Hepatic stellate cell (primary cell): ENCODE results near the gene STMND1.
A peak's percentile ranks its signal among the peaks of the same experiment; 100 is the strongest.
"Not testable (repeated sequence)": the region's sequence is repeated elsewhere in the genome, so short reads cannot be mapped to it uniquely, and the experiment has no call there.

Experiments used
- DNase-seq: peaks from one replicate; pipeline ENCODE4 v3.0.0; 2011; ENCODE audit warnings: low spot score

The STMND1 gene

DNA sequence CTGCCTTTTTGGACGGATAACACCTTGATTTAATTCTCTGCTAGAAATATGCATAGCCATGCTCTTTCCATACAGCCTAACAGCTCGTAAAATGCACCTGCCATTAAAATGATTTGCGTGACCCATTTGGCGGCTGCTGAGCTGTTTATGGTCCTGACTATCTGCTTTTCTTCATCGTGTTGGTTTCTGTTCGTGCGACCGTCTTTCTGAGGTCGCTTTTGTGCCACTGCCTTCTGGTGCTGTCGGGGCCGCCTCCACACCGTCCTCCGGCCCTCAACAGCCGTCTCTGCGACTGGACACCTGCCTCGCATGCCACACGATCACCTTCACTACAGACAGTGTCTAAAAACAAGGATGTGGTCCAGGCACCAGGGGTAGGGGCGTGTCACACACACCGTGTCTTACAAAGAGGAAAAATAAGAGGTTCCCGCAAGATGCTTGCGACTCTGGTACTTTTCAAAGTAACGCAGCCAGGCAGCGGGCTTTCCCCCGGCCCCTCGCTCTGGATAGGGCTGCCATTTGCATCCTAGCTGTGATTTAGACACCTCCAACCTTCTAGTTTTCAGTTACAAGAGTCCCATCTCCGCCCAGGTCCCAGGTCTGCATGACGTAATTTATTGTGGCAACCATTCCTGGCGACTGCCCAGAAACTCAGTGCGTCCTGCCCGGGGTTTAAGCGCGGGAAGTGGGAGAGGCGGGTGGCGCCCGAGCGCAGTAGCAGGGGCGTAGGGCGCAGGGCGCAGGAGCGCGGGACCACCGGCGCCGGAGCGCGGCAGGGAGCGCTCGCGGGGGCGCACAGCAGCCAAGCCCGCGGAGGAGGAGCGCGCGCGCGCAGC is at the start of gene STMND1:
TSS of gene STMND1 (plus strand) at position 629 of the 836 bp plus-strand sequence. CDS start 208 bp downstream, outside the sequence.
- no peak for DNase-seq

DNA sequence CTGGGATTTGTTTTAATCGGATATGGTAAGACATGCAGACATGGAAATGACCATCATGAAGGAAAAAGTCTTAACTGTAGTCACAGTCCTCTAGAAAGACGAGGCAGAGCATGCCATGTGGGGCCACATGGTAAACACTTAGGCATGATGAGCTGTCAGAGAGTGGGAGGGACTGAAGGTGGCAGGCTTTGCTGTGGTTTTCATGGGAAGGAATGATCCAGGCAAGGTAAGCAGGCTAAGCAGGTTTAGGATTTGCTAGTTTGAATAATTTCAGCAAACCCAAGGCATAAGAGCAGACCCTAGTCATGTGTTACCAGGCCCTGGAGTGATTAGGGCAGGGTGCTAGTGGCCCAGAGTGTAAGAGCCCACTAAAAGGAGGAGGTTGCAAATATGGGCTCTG is 47.2 kb upstream of the STMND1 start:
- DNase-seq: no peak

DNA sequence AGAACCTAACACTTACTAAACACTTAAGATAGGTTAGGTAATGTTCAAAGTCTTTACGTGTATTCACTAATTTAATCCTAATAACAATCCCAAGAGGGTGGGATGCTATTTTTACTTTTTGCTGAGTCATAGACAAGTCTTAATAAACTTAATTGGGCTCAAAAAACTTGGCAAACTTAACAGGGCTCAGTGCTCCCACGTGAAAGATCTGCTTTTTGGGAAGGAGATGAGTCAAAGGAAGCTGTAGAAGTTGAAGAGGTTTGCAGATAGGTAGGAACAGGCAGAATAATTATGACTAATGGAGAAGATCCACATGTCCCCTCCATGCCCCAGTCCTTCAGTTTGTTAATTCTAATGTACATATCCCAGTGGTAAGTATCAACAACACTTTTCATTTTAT is 44.5 kb upstream of the STMND1 start:
- DNase-seq: no peak

DNA sequence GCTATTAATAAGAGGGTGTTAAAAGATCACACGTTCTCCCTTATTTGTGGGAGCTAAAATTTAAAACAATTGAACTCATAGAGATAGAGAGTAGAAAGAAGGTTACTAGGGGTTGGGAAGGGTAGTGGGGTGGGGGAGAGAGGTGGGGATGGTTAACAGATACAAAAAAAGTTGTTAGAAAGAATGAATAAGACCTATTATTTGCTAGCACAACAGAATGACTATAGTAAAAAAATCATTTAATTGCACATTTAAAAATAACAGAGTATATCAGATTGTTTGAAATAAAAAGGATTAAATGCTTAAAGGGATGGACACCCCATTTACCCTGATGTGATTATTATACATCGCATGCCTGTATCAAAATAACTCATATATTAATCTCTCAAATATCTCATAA is 43.3 kb upstream of the STMND1 start:
- DNase-seq: no peak

DNA sequence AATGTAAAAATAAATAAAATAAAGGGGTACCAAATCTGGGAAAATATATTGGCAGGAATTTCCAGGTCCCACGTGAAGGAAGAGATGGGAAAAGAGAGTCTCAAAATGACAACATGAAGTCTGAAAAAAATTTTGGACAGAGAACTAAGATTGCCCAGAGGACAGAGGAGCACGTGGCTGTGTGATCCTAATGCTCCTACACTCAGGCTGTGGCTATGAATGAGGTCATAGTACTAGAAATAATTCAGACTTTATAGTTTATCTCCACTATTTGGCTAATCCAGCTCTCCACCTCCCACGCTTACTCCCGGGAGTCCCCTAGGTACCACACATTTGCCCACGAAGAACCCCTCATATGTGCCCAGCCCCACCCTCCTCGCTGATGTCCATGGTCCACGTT is 42.8 kb upstream of the STMND1 start:
- DNase-seq: peak; percentile 32

DNA sequence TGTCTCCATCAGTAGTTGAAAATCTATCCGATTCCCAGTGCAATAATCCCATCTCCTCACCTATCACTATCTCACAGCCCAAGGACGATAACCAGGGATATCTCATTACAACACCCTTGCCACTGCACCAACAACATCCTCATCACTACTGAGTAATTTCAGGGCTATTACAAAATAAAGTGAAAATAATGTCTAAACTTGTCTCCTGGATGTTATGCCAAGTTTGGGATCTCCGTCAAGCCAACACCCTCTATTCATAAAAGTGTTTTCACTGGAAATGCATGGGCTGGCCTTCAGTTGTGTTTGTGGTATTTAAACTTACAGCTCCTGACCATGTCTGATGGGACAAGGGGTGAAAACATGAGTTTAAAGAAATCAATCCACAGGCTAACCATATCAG is 42.0 kb upstream of the STMND1 start:
- no peak for DNase-seq

DNA sequence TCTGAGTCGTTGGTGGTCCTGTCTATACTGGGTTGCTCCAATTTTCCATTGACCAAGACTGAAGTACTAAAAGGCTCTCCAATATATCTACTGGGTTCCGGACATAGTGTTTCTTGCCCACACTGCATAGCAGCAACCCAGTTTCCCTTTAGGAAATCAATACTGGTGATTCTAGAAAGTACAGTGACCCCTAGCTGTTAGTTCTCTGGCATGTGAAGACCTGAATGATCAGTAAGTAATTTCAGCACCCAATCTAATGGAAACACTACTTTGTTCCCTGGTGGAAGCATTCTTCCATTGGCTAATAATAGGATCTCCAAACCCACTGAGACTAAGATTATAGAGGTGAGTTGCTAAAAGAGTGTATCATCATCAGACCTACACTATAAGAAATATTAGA is 40.8 kb upstream of the STMND1 start:
- no peak for DNase-seq

DNA sequence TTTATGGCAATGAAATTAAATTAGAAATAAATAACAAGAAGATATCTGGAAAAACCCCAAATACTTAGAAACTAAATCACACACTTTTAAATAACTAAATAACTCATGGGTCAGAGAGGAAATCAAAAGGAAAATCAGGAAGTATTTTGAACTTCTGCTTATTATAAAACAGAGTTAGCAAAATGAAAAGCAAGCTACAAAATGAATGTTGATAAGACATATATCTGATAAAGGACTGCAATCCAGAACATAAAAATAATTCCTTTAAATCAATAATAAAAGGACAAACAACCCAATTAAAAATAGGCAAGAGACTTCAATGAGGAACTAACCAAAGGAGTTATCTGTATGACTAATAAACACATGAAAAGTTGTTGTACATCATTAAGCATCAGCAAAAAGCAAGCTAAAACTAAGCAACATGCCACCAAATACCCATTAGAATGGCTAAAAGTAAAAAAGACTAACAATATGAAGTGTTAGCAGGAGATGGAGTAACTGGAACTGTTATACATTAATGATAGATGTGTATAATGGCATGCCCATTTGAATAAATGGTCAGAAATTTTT is 38.9 kb upstream of the STMND1 start:
- no peak for DNase-seq

DNA sequence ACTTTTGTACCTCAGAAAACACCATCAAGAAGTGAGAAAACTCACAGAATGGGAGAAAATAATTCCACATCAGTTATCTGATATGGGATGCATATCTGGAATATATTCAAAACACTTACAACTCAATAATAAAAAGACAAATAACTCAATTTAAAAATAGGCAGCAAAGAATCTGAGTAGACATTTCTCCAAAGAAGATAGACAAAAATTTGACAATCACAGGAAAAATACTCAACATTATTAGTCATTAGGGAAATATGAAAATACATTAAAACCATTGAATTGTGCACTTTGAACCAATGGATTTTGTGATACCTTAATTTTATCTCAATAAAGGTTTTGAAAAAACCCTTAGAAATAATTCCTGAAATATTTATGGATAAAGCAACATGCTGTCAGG is 36.9 kb upstream of the STMND1 start:
- no peak for DNase-seq

DNA sequence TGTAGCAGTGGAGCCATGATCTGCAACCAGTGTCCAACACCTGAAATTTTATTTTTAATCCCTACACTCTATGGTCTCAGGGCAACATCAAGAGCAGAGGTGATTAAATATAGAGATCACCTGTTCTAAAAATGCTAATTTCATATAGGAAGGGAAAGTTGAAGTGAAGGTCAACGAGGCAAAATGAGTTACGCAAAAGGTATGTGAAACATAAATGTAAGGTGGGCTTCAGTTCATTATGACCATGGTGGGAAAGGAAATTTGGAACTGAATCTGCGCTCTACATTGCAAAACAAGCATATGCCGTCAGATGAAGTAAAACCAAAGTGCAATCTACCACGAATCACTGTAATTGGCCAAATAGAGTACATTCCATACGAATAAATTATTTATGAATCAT is 35.2 kb upstream of the STMND1 start:
- DNase-seq: no peak

DNA sequence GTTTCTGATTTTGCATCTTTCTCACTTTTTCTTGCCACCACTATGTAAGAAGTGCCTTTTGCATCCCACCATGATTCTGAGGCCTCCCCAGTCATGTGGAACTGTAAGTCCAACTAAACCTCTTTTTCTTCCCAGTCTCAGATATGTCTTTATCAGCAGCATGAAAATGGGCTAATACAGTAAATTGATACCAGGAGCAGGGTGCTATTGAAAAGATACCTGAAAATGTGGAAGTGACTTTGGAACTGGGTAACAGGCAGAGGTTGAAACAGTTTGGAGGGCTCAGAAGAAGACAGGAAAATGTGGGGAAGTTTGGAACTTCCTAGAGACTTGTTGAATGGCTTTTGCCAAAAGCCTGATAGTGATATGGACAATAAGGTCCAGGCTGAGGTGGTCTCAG is 32.9 kb upstream of the STMND1 start:
- not testable (repeated sequence) for DNase-seq

DNA sequence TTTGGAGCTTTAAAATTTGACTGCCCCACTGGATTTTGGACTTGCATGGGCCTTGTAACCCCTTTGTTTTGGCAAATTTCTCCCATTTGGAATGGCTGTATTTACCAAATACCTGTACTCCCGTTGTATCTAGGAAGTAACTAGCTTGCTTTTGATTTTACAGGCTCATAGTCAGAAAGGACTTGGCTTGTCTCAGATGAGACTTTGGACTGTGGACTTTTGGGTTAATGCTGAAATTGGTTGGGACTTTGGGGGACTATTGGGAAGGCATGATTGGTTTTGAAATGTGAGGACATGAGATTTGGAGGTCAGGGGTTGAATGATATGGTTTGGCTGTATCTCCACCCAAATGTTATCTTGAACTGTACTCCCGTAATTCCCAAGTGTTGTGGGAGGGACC is 31.4 kb upstream of the STMND1 start:
- not testable (repeated sequence) for DNase-seq

DNA sequence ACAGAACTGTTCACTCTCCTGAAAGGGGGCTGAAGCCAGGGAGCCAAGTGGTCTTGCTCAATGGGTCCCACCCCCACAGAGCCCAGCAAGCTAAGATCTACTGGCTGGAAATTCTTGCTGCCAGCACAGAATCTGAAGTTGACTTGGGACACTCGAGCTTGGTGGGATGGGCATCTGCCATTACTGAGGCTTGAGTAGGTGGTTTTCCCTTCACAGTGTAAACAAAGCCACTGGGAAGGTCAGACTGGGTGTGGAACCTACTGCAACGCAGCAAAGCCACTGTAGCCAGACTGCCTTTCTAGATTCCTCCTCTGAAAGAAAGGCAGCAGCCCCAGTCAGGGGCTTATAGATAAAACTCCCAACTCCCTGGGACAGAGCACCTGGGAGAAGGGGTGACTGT is 28.3 kb upstream of the STMND1 start:
- DNase-seq: not testable (repeated sequence)

DNA sequence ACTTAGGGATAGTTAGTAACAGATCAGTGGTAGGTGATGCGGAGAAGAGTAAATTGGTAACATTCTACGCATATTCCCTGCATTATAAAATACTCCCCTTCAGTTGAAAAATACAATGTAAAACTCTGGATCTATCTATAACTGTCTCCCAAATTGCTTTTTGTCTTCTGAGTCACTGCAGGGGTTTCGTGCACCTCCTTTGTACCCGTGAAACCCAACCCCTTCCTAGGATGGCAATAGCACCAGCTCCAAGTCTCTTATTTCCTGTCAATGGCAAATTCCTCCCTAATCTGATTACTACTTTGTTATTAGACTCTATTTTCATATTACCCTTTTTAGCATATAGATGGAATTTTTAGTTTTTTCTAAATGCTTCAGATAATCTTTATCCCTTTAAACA is 20.6 kb upstream of the STMND1 start:
- DNase-seq: no peak

DNA sequence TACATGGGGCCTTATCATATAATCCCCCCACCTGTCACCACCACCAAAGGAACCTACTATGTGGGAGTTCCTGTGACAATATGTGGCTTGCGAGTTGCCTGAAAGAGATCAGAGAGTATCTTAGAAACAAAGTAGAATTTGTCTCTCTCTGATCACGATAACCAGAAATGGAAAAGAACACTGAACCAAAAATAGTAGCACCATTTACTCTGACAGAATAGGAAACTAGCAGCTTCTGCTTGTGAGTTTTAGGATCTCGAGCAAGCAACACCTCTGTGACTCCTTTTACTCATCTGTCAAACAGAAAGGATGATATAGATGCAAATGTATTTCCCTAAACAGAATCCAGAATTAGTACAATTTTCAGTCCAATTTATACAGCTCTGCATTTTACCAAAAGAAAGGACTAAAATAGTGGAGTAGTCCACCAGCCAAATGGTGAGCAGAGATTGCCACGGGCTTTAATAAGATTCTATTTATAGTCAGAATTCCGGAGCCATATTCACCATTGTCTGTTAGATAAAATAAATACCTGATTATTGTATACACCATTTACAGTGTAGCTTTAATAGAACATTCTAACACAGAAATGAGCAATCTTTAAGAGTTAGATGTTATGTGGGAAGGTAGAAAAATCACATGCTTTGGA is 19.9 kb upstream of the STMND1 start:
- DNase-seq: no peak

DNA sequence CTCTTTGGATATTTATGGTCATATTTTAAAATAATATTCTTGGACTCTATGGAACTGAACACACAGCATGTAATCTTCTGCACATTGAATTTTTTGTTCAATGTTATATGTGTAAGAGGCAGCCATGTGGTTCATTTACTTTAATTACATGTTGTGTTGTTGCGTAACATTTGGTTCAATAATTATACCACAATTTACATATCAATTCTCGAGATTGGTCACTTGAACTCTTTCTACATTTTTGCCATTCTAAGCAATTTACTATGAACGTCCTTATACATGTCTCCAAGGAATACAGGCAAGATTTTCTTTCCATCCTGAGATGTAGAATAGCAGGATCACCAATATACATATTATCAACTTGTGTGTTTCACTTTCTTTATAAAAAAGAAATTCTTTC is 18.5 kb upstream of the STMND1 start:
- no peak for DNase-seq

DNA sequence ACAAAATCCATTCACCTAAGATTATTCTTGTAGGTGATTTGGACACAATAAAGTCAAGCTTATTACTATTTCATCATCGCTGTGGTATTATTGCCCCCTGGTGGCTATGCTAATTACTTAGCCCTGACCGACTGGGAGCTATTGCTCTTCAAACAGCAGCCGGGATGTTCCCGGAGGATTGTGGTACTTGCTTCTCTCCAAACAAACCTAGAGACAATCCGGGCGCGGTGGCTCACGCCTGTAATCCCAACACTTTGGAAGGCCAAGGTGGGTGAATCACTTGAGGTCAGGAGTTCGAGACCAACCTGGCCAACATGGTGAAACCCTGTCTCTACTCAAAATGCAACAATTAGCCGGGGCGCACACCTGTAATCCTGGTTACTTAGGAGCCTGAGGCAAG is 15.4 kb upstream of the STMND1 start:
- peak; percentile 75 for DNase-seq

DNA sequence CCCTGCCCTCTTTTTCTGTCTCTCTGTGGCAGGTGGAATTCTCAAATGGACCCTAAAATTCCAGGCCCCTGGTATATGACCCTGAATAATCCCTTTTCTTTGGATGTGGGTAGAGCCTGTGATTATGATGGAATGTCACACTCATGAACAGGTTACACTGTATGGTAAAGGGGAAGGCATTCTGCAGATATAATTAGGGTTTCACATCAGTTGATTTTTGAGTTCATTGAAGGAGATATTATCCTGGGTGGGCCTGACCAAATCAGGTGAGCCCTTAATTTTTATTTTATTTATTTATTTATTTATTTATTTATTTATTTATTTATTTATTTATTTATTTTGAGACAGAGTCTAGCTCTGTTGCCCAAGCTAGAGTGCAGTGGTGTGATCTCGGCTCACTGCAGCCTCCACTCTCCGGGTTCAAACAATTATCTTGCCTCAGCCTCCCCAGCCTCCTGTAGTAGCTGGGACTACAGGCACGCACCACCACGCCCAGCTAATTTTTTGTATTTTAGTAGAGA is 13.7 kb upstream of the STMND1 start:
- no peak for DNase-seq

DNA sequence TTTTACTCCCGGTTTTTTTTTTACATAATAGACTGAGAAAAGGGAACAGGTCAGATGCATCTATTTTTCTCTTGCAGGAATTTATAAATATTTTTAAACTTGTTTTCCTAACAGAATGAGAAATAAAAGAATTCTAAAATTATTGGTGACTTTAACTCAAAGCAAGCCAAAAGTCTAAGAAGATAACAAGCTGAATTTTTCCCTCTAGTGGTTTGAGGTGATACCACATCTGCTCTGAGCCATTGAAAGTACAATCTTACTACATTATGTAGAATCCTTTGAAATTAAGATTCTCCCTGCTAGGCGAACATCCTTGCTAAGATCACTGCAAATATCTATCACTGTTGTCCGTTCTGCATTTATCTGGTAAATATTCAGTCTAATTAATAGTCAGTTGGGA is 10.7 kb upstream of the STMND1 start:
- DNase-seq: peak; percentile 34

DNA sequence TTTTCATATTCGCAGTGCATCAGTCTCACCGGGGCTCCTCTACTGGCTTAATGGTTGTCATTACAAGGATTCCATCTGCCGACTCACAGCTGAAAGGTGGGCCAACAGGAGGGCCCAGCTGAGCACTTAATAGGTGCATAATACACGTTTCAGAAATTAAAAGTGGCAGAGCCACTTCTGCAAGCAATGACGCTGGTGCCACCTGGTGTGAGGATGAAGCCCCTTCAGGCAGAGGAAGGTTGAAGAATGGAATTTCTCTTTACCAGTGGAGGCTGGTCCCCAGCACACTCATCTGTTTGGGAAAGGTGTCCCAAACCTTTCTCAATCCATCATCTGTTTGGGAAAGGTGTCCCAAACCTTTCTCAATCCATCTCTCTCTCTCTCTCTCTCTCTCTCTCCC is 8.2 kb upstream of the STMND1 start:
- no peak for DNase-seq

DNA sequence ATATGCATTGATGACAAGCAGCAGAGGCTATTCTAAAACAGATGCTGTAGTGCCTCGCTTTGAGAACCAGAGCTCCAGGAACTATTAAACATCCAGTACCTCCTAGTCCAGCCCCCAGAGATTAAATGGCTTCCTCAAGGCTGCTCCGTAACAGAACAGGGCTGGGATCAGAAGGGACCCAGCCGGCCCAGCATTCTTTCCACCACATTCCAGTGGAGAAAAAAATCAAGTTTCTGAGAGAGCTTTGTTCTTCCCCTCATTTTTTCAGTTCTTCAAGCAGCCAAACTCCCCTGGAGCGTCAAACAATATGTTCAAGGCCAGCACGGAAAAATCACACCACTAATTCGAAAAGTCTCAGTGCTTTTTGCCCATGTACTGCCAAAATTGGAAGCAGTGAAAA is 5.8 kb upstream of the STMND1 start:
- no peak for DNase-seq

DNA sequence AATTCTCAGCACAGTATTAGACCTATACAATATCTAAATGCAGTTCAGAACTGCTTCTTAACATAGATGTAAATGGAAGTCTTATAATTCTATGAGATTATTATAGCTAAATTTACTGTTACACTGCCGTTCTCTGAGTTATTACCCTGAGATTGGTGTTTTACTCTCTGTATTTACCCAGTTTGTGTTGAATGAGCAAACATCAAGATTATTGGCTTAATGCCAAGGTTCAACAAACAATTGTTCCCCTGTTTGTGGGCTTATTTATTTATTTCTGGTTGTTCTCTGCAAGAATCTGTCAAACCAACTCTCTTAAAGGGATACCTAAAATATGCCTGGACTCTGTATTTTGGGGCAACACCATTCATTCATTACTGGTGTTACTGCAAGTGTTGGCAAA is 5.2 kb upstream of the STMND1 start:
- no peak for DNase-seq

DNA sequence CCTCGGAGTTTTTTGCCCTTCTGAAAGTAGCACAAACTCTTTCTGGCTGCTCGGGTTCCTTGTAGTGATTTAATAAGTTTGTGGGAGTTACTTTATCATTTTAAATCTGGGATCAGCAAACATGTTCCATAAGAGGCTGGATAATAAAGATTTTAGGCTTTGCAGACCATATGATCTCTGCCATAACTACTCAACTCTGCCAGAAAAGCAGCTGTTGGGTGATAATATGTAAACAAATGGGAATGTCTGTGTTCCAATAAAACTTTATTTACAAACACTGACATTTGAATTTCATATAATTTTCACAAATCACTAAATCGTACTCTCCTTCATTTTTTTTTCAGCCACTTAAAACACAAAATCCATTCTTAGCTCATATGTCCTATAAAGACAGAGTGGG is 3.9 kb upstream of the STMND1 start:
- DNase-seq: no peak
